Breast epithelium (tissue), 4 donors: ENCODE data around the gene KAT7. TPM values are rescaled to one million over a fixed set of nuclear protein-coding genes. Genes with fewer than 3 reads are reported as not detected.

Experiments used
- DNase-seq, 2 donors: peaks; one replicate each; pipeline ENCODE4 v3.0.0-alpha.2; 2019; ENCODE audit warnings: low spot score in 2 of 2
- H3K27ac ChIP-seq, 2 donors: fragments of 200-600 bp; sonication (generic) in 1 of 2; one replicate each; pipeline ENCODE4 v1.5.1; 2016 to 2019; ENCODE audit warnings: mild to moderate bottlenecking in 1 of 2
- H3K27me3 ChIP-seq, 2 donors: fragments of 200-600 bp; sonication (generic) in 1 of 2; one replicate each; pipeline versions ENCODE4 v1.5.1 to v1.6.0; 2017 to 2019; ENCODE audit warnings: control low read depth in 1 of 2, mild to moderate bottlenecking in 1 of 2
- H3K36me3 ChIP-seq: fragments of 200-600 bp; one replicate; pipeline ENCODE4 v1.5.1; 2019
- H3K4me1 ChIP-seq, 2 donors: fragments of 200-600 bp; sonication (generic); one replicate each; pipeline ENCODE4 v1.5.1; 2016 to 2019; ENCODE audit warnings: control low read depth in 1 of 2
- H3K4me3 ChIP-seq, 3 donors: fragments of 200-600 bp; sonication (generic); 1 replicate in 2 of 3; 2 replicates in 1 of 3; pipeline ENCODE4 v1.5.1; 2016 to 2019; ENCODE audit warnings: mild to moderate bottlenecking in 3 of 3, moderate library complexity in 2 of 3
- H3K9me3 ChIP-seq, 2 donors: fragments of 200-600 bp; sonication (generic) in 1 of 2; one replicate each; pipeline ENCODE4 v1.5.1; 2016 to 2019; ENCODE audit warnings: control low read depth in 1 of 2
- POLR2A ChIP-seq: fragments of 450-650 bp; IDR thresholded peaks from one replicate; pipeline ENCODE4 v1.6.1; 2016; ENCODE audit warnings: antibody characterized with exemption, mild to moderate bottlenecking, moderate library complexity
- POLR2AphosphoS5 ChIP-seq, 3 donors: sonication (generic); formaldehyde crosslinking; IDR thresholded peaks; one replicate each; pipeline ENCODE4 v1.6.1; 2017; ENCODE audit warnings: antibody characterized with exemption in 3 of 3
- intact Hi-C: fragments of 100-400 bp; cut with DNase I; formaldehyde crosslinking; loops from one replicate; pipeline ENCODE4 v1.15.1; 2023; ENCODE audit warnings: low total_unique reads
- total RNA-seq, 3 donors: library from RNA; depleted of rRNA; stranded (reverse); fragments of >200 nt; gene quantifications; one replicate each; pipeline ENCODE4 v1.1.0, GENCODE V29; 2016
- TF ChIP-seq, protein P1 (sequence below), 3 donors: fragments of 450-650 bp; IDR thresholded peaks; one replicate each; pipeline ENCODE4 v1.5.1; 2016 to 2017; ENCODE audit warnings: antibody characterized with exemption in 3 of 3, mild to moderate bottlenecking in 3 of 3, moderate library complexity in 3 of 3

KAT7 gene
- total RNA-seq, 3 donors from 2014 or later: 37.6 to 57.4 (median 47.2) TPM

- Histone ChIP-seq H3K4me1 (peaks cover 0 to 5% of the 10 kb centered on the region in 2 donors), H3K36me3 (no peaks in the 10 kb centered on the region), H3K27ac (no peak overlapping the region), H3K4me3 (peak overlapping the region in 1 of 3 donors; percentile 4), H3K27me3 (no peaks in the 10 kb centered on the region), H3K9me3 (no peaks in the 10 kb centered on the region)
- intact Hi-C loops: no loop called here
- DNase-seq: no peak
- TF ChIP-seq POLR2AphosphoS5 (IDR thresholded peaks at IDR 0.05): no peak
Measured at GRCh38 chr17:49760932-49761558, 27.4 kb upstream of the KAT7 start.

DNA sequence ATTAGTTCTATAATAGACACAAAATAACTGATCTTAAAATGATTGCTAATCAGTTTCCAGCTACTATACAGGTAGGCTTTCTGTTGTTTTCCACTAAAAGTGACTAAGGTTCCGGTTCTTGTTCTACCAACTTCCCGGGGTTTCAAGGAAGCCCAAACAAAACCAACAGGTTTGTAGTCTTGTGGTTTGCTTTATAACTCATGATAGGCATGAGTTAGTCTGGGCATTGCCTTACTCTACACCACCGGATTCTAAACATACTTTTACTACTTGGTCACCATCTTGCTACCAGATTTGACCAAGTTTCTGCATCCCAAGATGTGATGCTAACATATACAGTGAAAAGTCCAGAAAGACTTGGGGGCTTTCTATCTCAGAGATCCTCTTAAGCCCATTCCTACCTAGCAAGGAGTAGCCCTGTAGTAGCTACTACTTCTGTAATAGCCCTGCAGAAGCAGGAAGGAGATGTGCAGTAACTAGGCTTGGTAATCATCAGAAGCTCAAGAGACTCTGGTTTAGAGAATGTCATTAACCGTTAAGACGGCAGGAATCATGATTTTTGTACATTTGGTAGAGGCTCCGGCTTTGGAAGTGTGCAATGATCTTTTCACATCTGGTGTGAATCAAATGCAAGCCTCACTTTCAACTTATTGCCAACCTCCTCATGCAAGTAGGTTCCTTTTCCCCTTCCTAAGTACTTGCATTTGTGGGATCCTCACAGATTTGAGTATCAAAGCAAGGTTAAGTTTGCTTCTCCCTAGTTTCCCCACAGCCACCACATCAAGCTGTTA lies 26.1 kb upstream of the KAT7 start:
- no peak for DNase-seq
- Histone ChIP-seq H3K27me3 (no peaks in the 10 kb centered on the region), H3K36me3 (no peaks in the 10 kb centered on the region), H3K27ac (peak overlapping the region in 1 of 2 donors; percentile 13), H3K9me3 (no peaks in the 10 kb centered on the region), H3K4me3 (peak overlapping the region; percentile 59 to 95 (median 82)), H3K4me1 (peaks cover 0 to 5% of the 10 kb centered on the region in 2 donors)
- intact Hi-C loops: no loop called here
- TF ChIP-seq POLR2AphosphoS5 (IDR thresholded peaks at IDR 0.05) (no peak), POLR2A (no peak)
- TF ChIP-seq, protein P1, sequence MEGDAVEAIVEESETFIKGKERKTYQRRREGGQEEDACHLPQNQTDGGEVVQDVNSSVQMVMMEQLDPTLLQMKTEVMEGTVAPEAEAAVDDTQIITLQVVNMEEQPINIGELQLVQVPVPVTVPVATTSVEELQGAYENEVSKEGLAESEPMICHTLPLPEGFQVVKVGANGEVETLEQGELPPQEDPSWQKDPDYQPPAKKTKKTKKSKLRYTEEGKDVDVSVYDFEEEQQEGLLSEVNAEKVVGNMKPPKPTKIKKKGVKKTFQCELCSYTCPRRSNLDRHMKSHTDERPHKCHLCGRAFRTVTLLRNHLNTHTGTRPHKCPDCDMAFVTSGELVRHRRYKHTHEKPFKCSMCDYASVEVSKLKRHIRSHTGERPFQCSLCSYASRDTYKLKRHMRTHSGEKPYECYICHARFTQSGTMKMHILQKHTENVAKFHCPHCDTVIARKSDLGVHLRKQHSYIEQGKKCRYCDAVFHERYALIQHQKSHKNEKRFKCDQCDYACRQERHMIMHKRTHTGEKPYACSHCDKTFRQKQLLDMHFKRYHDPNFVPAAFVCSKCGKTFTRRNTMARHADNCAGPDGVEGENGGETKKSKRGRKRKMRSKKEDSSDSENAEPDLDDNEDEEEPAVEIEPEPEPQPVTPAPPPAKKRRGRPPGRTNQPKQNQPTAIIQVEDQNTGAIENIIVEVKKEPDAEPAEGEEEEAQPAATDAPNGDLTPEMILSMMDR (IDR thresholded peaks at IDR 0.05): no peak

GRCh38 chr17:49763735-49764558 lies 24.5 kb upstream of the KAT7 start, which contains the start of gene FAM117A:
FAM117A (minus strand) TSS chr17:49764131; CDS start chr17:49764087, 44 bp downstream.
- intact Hi-C loops: no loop called here
- TF ChIP-seq, protein P1 (IDR thresholded peaks at IDR 0.05): no peak
- TF ChIP-seq POLR2A (no peak), POLR2AphosphoS5 (IDR thresholded peaks at IDR 0.05) (peak in 1 of 3 donors; percentile 15)
- H3K27ac ChIP-seq: peak within 1 kb of the TSS; percentile 79 to 84
- no peaks in the 10 kb centered on the region for H3K27me3 ChIP-seq
- peaks cover 0 to 5% of the 10 kb centered on the region in 2 donors for H3K4me1 ChIP-seq
- no peaks in the 10 kb centered on the region for H3K9me3 ChIP-seq
- peak within 1 kb of the TSS; percentile 59 to 95 (median 82) for H3K4me3 ChIP-seq
- no peaks in the 10 kb centered on the region for H3K36me3 ChIP-seq
- DNase-seq: peak; percentile 97 to 100

GRCh38 chr17:49764559-49765180 lies 23.8 kb upstream of the KAT7 start:
- no peak for DNase-seq
- intact Hi-C loops: no loop called here

More at GRCh38 chr17:49764559-49765180, 23.8 kb upstream of the KAT7 start:
- Histone ChIP-seq H3K27ac (peak overlapping the region; percentile 11 to 79), H3K4me3 (peak overlapping the region; percentile 59 to 95 (median 82)), H3K9me3 (no peaks in the 10 kb centered on the region), H3K36me3 (no peaks in the 10 kb centered on the region), H3K4me1 (peaks cover 0 to 5% of the 10 kb centered on the region in 2 donors), H3K27me3 (no peaks in the 10 kb centered on the region)
- TF ChIP-seq POLR2A: no peak
- TF ChIP-seq POLR2AphosphoS5 (IDR thresholded peaks at IDR 0.05): no peak
- TF ChIP-seq, protein P1 (IDR thresholded peaks at IDR 0.05): no peak
